GM21529 (cell line): ENCODE data around the gene TLNRD1.

Experiments
- ATAC-seq: cut with Tn5 transposase; IDR thresholded peaks from one replicate; pipeline ENCODE4 v1.9.1; 2021; ENCODE audit not compliant: unreplicated experiment

The TLNRD1 gene

GRCh38 chr15:81001152-81002008 is 657 bp downstream of the TLNRD1 start:
- ATAC-seq = peak; percentile 30

- ATAC-seq = no peak
Measured at GRCh38 chr15:81002009-81002330, 1.2 kb downstream of the TLNRD1 start.

- ATAC-seq = no peak
Measured at GRCh38 chr15:81002331-81003096, 1.8 kb downstream of the TLNRD1 start.

- ATAC-seq = no peak
Measured at GRCh38 chr15:81003097-81003350, 2.3 kb downstream of the TLNRD1 start.

- ATAC-seq = no peak
Measured at GRCh38 chr15:81006124-81006523, 5.4 kb downstream of the TLNRD1 start.

GRCh38 chr15:81007428-81008064 is 6.8 kb downstream of the TLNRD1 start:
- ATAC-seq = no peak

GRCh38 chr15:81008312-81008711 is 7.6 kb downstream of the TLNRD1 start:
- no peak for ATAC-seq

GRCh38 chr15:81010086-81010485 is 9.4 kb downstream of the TLNRD1 start:
- no peak for ATAC-seq

- ATAC-seq = no peak
Measured at GRCh38 chr15:81011593-81011992, 10.9 kb downstream of the TLNRD1 start.

- no peak for ATAC-seq
Measured at GRCh38 chr15:81012588-81012987, 11.9 kb downstream of the TLNRD1 start.

GRCh38 chr15:81013396-81013929 is 12.7 kb downstream of the TLNRD1 start:
- ATAC-seq = no peak

- ATAC-seq = no peak
Measured at GRCh38 chr15:81014446-81015093, 13.8 kb downstream of the TLNRD1 start.

- ATAC-seq = no peak
Measured at GRCh38 chr15:81015621-81016488, 15.1 kb downstream of the TLNRD1 start.

- no peak for ATAC-seq
Measured at GRCh38 chr15:81016489-81017068, 15.9 kb downstream of the TLNRD1 start.

GRCh38 chr15:81018197-81018596 is 17.5 kb downstream of the TLNRD1 start:
- no peak for ATAC-seq

- ATAC-seq = no peak
Measured at GRCh38 chr15:81021321-81021720, 20.6 kb downstream of the TLNRD1 start.

- ATAC-seq = peak; percentile 85
Measured at GRCh38 chr15:81023483-81024264, 23.0 kb downstream of the TLNRD1 start.

GRCh38 chr15:81024265-81024872 is 23.6 kb downstream of the TLNRD1 start:
- ATAC-seq = peak; percentile 2

GRCh38 chr15:81024936-81025335 is 24.2 kb downstream of the TLNRD1 start:
- ATAC-seq = no peak
